H9 (cell line): ENCODE results near the gene CCBE1. TPM values are rescaled to one million over a fixed set of nuclear protein-coding genes. Genes with fewer than 3 reads are reported as not detected.

ENCODE experiments used
- DNase-seq: peaks from one replicate; pipeline ENCODE4 v3.0.0-alpha.2; 2017
- H2AFZ ChIP-seq: one replicate; pipeline ENCODE4 v1.6.1; 2013; ENCODE audit warnings: mild to moderate bottlenecking, low read length, control low read depth, moderate library complexity
- H2AK5ac ChIP-seq: 2 replicates; pipeline ENCODE4 v1.6.1; 2013; ENCODE audit warnings: low read length, control low read depth, mixed read lengths; ENCODE audit not compliant: insufficient read length
- H2BK120ac ChIP-seq: one replicate; pipeline ENCODE4 v1.6.1; 2013; ENCODE audit warnings: low read depth, mild to moderate bottlenecking, low read length, control low read depth, inconsistent platforms; ENCODE audit not compliant: poor library complexity, severe bottlenecking
- H2BK12ac ChIP-seq: 2 replicates; pipeline ENCODE4 v1.6.1; 2013; ENCODE audit warnings: low read length, control low read depth, mixed read lengths, low read depth; ENCODE audit not compliant: insufficient read length
- H2BK15ac ChIP-seq: 2 replicates; pipeline ENCODE4 v1.6.1; 2013; ENCODE audit warnings: low read depth, low read length, control low read depth
- H2BK20ac ChIP-seq: one replicate; pipeline ENCODE4 v1.6.1; 2013; ENCODE audit warnings: low read depth, mild to moderate bottlenecking, low read length, control low read depth, inconsistent platforms; ENCODE audit not compliant: poor library complexity, severe bottlenecking
- H2BK5ac ChIP-seq: 2 replicates; pipeline ENCODE4 v1.6.1; 2013; ENCODE audit warnings: low read length, control low read depth, mixed read lengths; ENCODE audit not compliant: insufficient read length
- H3K14ac ChIP-seq: 2 replicates; pipeline ENCODE4 v1.6.1; 2013; ENCODE audit warnings: low read length, control low read depth; ENCODE audit not compliant: insufficient read depth
- H3K18ac ChIP-seq: 2 replicates; pipeline ENCODE4 v1.6.1; 2013; ENCODE audit warnings: low read depth, mild to moderate bottlenecking, mixed read lengths, low read length, control low read depth; ENCODE audit not compliant: insufficient read length
- H3K23ac ChIP-seq: 2 replicates; pipeline ENCODE4 v1.6.1; 2013; ENCODE audit warnings: low read length, control low read depth, mixed read lengths, low read depth; ENCODE audit not compliant: insufficient read length
- H3K23me2 ChIP-seq: 2 replicates; pipeline ENCODE4 v1.6.1; 2013; ENCODE audit warnings: low read depth, mild to moderate bottlenecking, mixed read lengths, low read length, control low read depth; ENCODE audit not compliant: insufficient read length, poor library complexity, severe bottlenecking
- H3K27ac ChIP-seq: 2 replicates; pipeline ENCODE4 v1.5.1; 2013; ENCODE audit warnings: low read length, control low read depth, mixed read lengths, low read depth; ENCODE audit not compliant: insufficient read length
- H3K27me3 ChIP-seq: 2 replicates; pipeline ENCODE4 v1.6.1; 2013; ENCODE audit warnings: low read length, control low read depth, inconsistent platforms; ENCODE audit not compliant: insufficient read depth
- H3K4ac ChIP-seq: 2 replicates; pipeline ENCODE4 v1.6.1; 2013; ENCODE audit warnings: low read depth, mild to moderate bottlenecking, control low read depth, inconsistent platforms, low read length, moderate library complexity
- H3K4me1 ChIP-seq: 2 replicates; pipeline ENCODE4 v1.6.1; 2013; ENCODE audit warnings: low read length, control low read depth, inconsistent platforms; ENCODE audit not compliant: insufficient read depth
- H3K4me2 ChIP-seq: 2 replicates; pipeline ENCODE4 v1.6.1; 2013; ENCODE audit warnings: low read length, control low read depth, mixed read lengths; ENCODE audit not compliant: insufficient read length, insufficient read depth
- H3K56ac ChIP-seq: 2 replicates; pipeline ENCODE4 v1.6.1; 2013; ENCODE audit warnings: low read depth, mild to moderate bottlenecking, mixed read lengths, low read length, control low read depth; ENCODE audit not compliant: insufficient read length
- H3K79me1 ChIP-seq: 2 replicates; pipeline ENCODE4 v1.6.1; 2013; ENCODE audit warnings: low read depth, mild to moderate bottlenecking, moderate library complexity, low read length, control low read depth, inconsistent platforms; ENCODE audit not compliant: insufficient read depth, poor library complexity, severe bottlenecking
- H3K79me2 ChIP-seq: 2 replicates; pipeline ENCODE4 v1.6.1; 2013; ENCODE audit warnings: low read length, control low read depth, inconsistent platforms; ENCODE audit not compliant: insufficient read depth
- H3K9ac ChIP-seq: 2 replicates; pipeline ENCODE4 v1.6.1; 2013; ENCODE audit warnings: low read length, control low read depth, mixed read lengths; ENCODE audit not compliant: insufficient read length; ENCODE audit errors: extremely low read depth
- H3K9me3 ChIP-seq: one replicate; pipeline ENCODE4 v1.6.1; 2013; ENCODE audit warnings: low read depth, low read length, inconsistent platforms; ENCODE audit not compliant: control insufficient read depth
- H3T11ph ChIP-seq: one replicate; pipeline ENCODE4 v1.6.1; 2013; ENCODE audit warnings: mild to moderate bottlenecking, low read length, control low read depth, inconsistent platforms
- H4K20me1 ChIP-seq: one replicate; pipeline ENCODE4 v1.6.1; 2013; ENCODE audit not compliant: control insufficient read depth, insufficient read length, insufficient read depth
- H4K5ac ChIP-seq: 2 replicates; pipeline ENCODE4 v1.6.1; 2013; ENCODE audit warnings: low read depth, mild to moderate bottlenecking, mixed read lengths, low read length, control low read depth; ENCODE audit not compliant: insufficient read length
- H4K8ac ChIP-seq: replicated peaks from 2 replicates; pipeline ENCODE4 v1.6.1; 2013; ENCODE audit warnings: low read length, control low read depth, mixed read lengths, low read depth; ENCODE audit not compliant: insufficient read length
- H4K91ac ChIP-seq: 2 replicates; pipeline ENCODE4 v1.6.1; 2013; ENCODE audit warnings: low read depth, mild to moderate bottlenecking, moderate library complexity, mixed read lengths, low read length, control low read depth; ENCODE audit not compliant: insufficient read length
- H3K27ac Mint-ChIP-seq, 3 experiments: 2 replicates in 2 of 3; 3 replicates in 1 of 3; pipeline ENCODE4 v1.8.0; 2020 to 2021; ENCODE audit warnings: mixed read lengths in 3 of 3, mild to moderate bottlenecking in 1 of 3, moderate library complexity in 1 of 3
- H3K27me3 Mint-ChIP-seq: 2 replicates; pipeline ENCODE4 v1.8.0; 2021; ENCODE audit warnings: low read depth, mild to moderate bottlenecking, moderate library complexity, mixed read lengths
- H3K36me3 Mint-ChIP-seq, 3 experiments: 2 replicates in 2 of 3; 3 replicates in 1 of 3; pipeline ENCODE4 v1.8.0; 2020 to 2021; ENCODE audit warnings: low read depth in 3 of 3, mixed read lengths in 3 of 3; ENCODE audit not compliant: insufficient read depth in 1 of 3
- H3K4me1 Mint-ChIP-seq, 2 experiments: 2 replicates each; pipeline ENCODE4 v1.8.0; 2020; ENCODE audit warnings: mixed read lengths in 2 of 2
- H3K4me3 Mint-ChIP-seq, 2 experiments: 2 replicates in 1 of 2; 3 replicates in 1 of 2; pipeline ENCODE4 v1.8.0; 2020 to 2021; ENCODE audit warnings: mild to moderate bottlenecking in 2 of 2, mixed read lengths in 2 of 2, moderate library complexity in 1 of 2
- H3K9me3 Mint-ChIP-seq, 2 experiments: 2 replicates in 1 of 2; 3 replicates in 1 of 2; pipeline ENCODE4 v1.8.0; 2020; ENCODE audit warnings: mild to moderate bottlenecking in 2 of 2, mixed read lengths in 2 of 2, moderate library complexity in 1 of 2
- WGBS: extraction: QIAGEN DNeasy Blood & Tissue Kit; methylation state at CpG from one replicate; pipeline ENCODE4 v1.1.7; 2013; ENCODE audit warnings: missing lambda C conversion rate, low lambda C conversion rate, mixed read lengths; ENCODE audit not compliant: insufficient read length; ENCODE audit errors: extremely low coverage; 5-methylcytosine and 5-hydroxymethylcytosine counted together
- total RNA-seq: library from RNA; stranded (reverse); gene quantifications from 2 replicates; pipeline ENCODE4 v1.2.1, GENCODE V29; 2021
- TF ChIP-seq, protein P1 (sequence below): fragments of 200-600 bp; sonication (generic); conservative IDR thresholded peaks from 3 replicates; pipeline ENCODE4 v1.8.0; 2021; ENCODE audit warnings: antibody characterized with exemption, mild to moderate bottlenecking

Gene CCBE1
- total RNA-seq, 1 experiment from 2014 or later: 0.39 TPM

DNA sequence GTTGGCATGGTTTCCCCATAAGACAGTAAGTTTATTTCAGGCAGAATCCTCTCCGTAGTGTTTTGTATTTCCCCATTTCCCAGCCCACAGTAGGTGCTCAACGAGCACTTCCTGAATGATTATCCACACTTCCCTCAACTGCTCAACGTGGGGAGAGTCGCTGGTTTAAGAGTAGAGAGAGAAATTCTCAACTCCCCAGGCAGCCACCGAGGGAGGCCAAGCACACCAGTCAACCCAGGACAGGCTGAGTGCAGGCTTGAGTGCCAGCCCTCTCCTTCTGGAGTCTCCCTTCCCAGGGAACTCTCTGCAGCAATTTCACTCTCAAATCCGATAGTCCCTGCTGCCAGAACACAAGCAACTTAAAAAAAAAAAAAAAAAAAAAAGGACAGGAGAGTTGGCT, 246.2 kb downstream of the CCBE1 start:
- no peaks in the 10 kb centered on the region for H4K20me1 ChIP-seq
- no peaks in the 10 kb centered on the region for H3K27me3 ChIP-seq
- no peaks in the 10 kb centered on the region for H3K79me2 ChIP-seq
- H4K5ac ChIP-seq: no peak overlapping the region
- no peak for DNase-seq
- no peak overlapping the region for H3T11ph ChIP-seq
- H3K36me3 Mint-ChIP-seq: no peaks in the 10 kb centered on the region
- no peak overlapping the region for H2BK15ac ChIP-seq
- H2BK12ac ChIP-seq: no peak overlapping the region
- H2AFZ ChIP-seq: no peak overlapping the region
- H3K9me3 ChIP-seq: no peaks in the 10 kb centered on the region
- no peak overlapping the region for H2BK120ac ChIP-seq
- H3K27me3 Mint-ChIP-seq: no peaks in the 10 kb centered on the region; the same call in 1 of the 2 replicates
- no peak overlapping the region for H3K4me3 Mint-ChIP-seq
- TF ChIP-seq, protein P1, sequence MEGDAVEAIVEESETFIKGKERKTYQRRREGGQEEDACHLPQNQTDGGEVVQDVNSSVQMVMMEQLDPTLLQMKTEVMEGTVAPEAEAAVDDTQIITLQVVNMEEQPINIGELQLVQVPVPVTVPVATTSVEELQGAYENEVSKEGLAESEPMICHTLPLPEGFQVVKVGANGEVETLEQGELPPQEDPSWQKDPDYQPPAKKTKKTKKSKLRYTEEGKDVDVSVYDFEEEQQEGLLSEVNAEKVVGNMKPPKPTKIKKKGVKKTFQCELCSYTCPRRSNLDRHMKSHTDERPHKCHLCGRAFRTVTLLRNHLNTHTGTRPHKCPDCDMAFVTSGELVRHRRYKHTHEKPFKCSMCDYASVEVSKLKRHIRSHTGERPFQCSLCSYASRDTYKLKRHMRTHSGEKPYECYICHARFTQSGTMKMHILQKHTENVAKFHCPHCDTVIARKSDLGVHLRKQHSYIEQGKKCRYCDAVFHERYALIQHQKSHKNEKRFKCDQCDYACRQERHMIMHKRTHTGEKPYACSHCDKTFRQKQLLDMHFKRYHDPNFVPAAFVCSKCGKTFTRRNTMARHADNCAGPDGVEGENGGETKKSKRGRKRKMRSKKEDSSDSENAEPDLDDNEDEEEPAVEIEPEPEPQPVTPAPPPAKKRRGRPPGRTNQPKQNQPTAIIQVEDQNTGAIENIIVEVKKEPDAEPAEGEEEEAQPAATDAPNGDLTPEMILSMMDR: no peak
- H3K23ac ChIP-seq: no peak overlapping the region
- peaks cover 7 to 10% of the 10 kb centered on the region in 2 experiments for H3K4me1 Mint-ChIP-seq
- no peak overlapping the region for H3K14ac ChIP-seq
- H3K9ac ChIP-seq: no peak overlapping the region
- no peaks in the 10 kb centered on the region for H3K23me2 ChIP-seq
- no peak overlapping the region for H2BK5ac ChIP-seq
- peak overlapping the region in 1 of 3 experiments; percentile 61; a peak in 1 of 7 replicates for H3K27ac Mint-ChIP-seq
- no peak overlapping the region for H3K4ac ChIP-seq
- H4K91ac ChIP-seq: no peak overlapping the region
- H3K18ac ChIP-seq: no peak overlapping the region
- no peak overlapping the region for H3K56ac ChIP-seq
- H3K4me1 ChIP-seq: no peaks in the 10 kb centered on the region
- no CpG with 5 or more reads among the region's 6 CpGs for WGBS
- no peak overlapping the region for H3K27ac ChIP-seq
- H2AK5ac ChIP-seq: no peak overlapping the region
- no peaks in the 10 kb centered on the region for H3K79me1 ChIP-seq
- no peaks in the 10 kb centered on the region for H3K9me3 Mint-ChIP-seq
- no peak overlapping the region for H2BK20ac ChIP-seq
- no peak overlapping the region for H3K4me2 ChIP-seq
- H4K8ac ChIP-seq: no peak overlapping the region
